BE2C (cell line): ENCODE measurements around the gene IGDCC3.

Experiments used
- DNase-seq: peaks from one replicate; pipeline ENCODE4 v3.0.0-alpha.2; 2020
- H3K27me3 ChIP-seq: fragments of 250-450 bp; sonication (Bioruptor Pico); 2 replicates; pipeline ENCODE4 v1.5.1; 2020; ENCODE audit warnings: mild to moderate bottlenecking
- H3K36me3 ChIP-seq: fragments of 250-450 bp; sonication (Bioruptor Pico); 2 replicates; pipeline ENCODE4 v1.5.1; 2020; ENCODE audit warnings: mild to moderate bottlenecking
- H3K4me1 ChIP-seq: fragments of 250-450 bp; sonication (Bioruptor Pico); 2 replicates; pipeline ENCODE4 v1.5.1; 2020
- H3K4me3 ChIP-seq: 2 replicates; pipeline ENCODE4 v1.5.1; 2011; ENCODE audit warnings: low read depth, low read length
- H3K9me3 ChIP-seq: fragments of 250-450 bp; sonication (Bioruptor Pico); 2 replicates; pipeline ENCODE4 v1.5.1; 2020
- CTCF ChIP-seq: IDR thresholded peaks from 2 replicates; pipeline ENCODE4 v1.5.1; 2012; ENCODE audit warnings: mild to moderate bottlenecking, low read depth, low read length

Gene IGDCC3

GRCh38 chr15:65386886-65387285 lies 9.1 kb upstream of the IGDCC3 start:
- Histone ChIP-seq H3K4me3 (no peak overlapping the region), H3K9me3 (no peaks in the 10 kb centered on the region), H3K27me3 (no peaks in the 10 kb centered on the region), H3K36me3 (no peaks in the 10 kb centered on the region), H3K4me1 (peaks cover 17% of the 10 kb centered on the region)
- no peak for TF ChIP-seq CTCF
- no peak for DNase-seq

GRCh38 chr15:65386376-65386775 lies 8.6 kb upstream of the IGDCC3 start:
- no peak for DNase-seq
- no peaks in the 10 kb centered on the region for H3K9me3 ChIP-seq
- no peaks in the 10 kb centered on the region for H3K27me3 ChIP-seq
- no peak overlapping the region for H3K4me3 ChIP-seq
- no peak for TF ChIP-seq CTCF
- H3K36me3 ChIP-seq, result no peaks in the 10 kb centered on the region
- H3K4me1 ChIP-seq, result peaks cover 17% of the 10 kb centered on the region

- peak overlapping the region; percentile 60 for H3K4me3 ChIP-seq
- H3K9me3 ChIP-seq, result no peaks in the 10 kb centered on the region
- H3K27me3 ChIP-seq, result no peaks in the 10 kb centered on the region
- H3K4me1 ChIP-seq, result peaks cover 17% of the 10 kb centered on the region
- DNase-seq, result no peak
- TF ChIP-seq CTCF, result no peak
- no peaks in the 10 kb centered on the region for H3K36me3 ChIP-seq
Measured at GRCh38 chr15:65385870-65386258, 8.1 kb upstream of the IGDCC3 start.

- Histone ChIP-seq H3K9me3 (no peaks in the 10 kb centered on the region), H3K4me1 (peaks cover 19% of the 10 kb centered on the region), H3K27me3 (no peaks in the 10 kb centered on the region), H3K36me3 (no peaks in the 10 kb centered on the region), H3K4me3 (peak overlapping the region; percentile 60)
- TF ChIP-seq CTCF, result peak; percentile 94
- DNase-seq, result peak; percentile 95
Measured at GRCh38 chr15:65384895-65385869, 7.4 kb upstream of the IGDCC3 start.

- peak overlapping the region; percentile 60 for H3K4me3 ChIP-seq
- H3K4me1 ChIP-seq, result peaks cover 24% of the 10 kb centered on the region
- no peak for TF ChIP-seq CTCF
- H3K27me3 ChIP-seq, result no peaks in the 10 kb centered on the region
- H3K36me3 ChIP-seq, result no peaks in the 10 kb centered on the region
- no peaks in the 10 kb centered on the region for H3K9me3 ChIP-seq
- DNase-seq, result no peak
Measured at GRCh38 chr15:65384505-65384894, 6.7 kb upstream of the IGDCC3 start.

- TF ChIP-seq CTCF, result no peak
- Histone ChIP-seq H3K4me1 (peaks cover 24% of the 10 kb centered on the region), H3K4me3 (no peak overlapping the region), H3K36me3 (no peaks in the 10 kb centered on the region), H3K27me3 (no peaks in the 10 kb centered on the region), H3K9me3 (no peaks in the 10 kb centered on the region)
- DNase-seq, result no peak
Measured at GRCh38 chr15:65383991-65384390, 6.2 kb upstream of the IGDCC3 start.
